MM.1S (cell line): ENCODE results near the gene SALL2.

Experiments
- CTCF ChIP-seq: fragments of 300-600 bp; sonication (generic); IDR thresholded peaks from 2 replicates; pipeline ENCODE4 v1.5.1; 2016; ENCODE audit warnings: antibody characterized with exemption, low read length, mixed read lengths
- EZH2 ChIP-seq: fragments of 300-600 bp; sonication (generic); optimal IDR thresholded peaks from 2 replicates; pipeline ENCODE3; 2017; ENCODE audit warnings: low read depth, mild to moderate bottlenecking, antibody characterized with exemption, low read length, mixed read lengths
- EZH2phosphoT487 ChIP-seq: fragments of 300-600 bp; sonication (generic); IDR thresholded peaks from 2 replicates; pipeline ENCODE4 v1.6.1; 2018; ENCODE audit warnings: antibody characterized with exemption, low read length

GRCh38 chr14:21533294-21533693, 7.1 kb upstream of the SALL2 start:
- no peak for TF ChIP-seq CTCF
- no peak for TF ChIP-seq EZH2
- no peak for TF ChIP-seq EZH2phosphoT487
